GM19043 (cell line): Measurements from ENCODE around the gene FNIP2.
A peak's percentile ranks its signal among the peaks of the same experiment; 100 is the strongest.
"Not testable (repeated sequence)": the region's sequence is repeated elsewhere in the genome, so short reads cannot be mapped to it uniquely, and the experiment has no call there.

Experiments used
- ATAC-seq: cut with Tn5 transposase; IDR thresholded peaks from one replicate; pipeline ENCODE4 v1.9.1; 2021; ENCODE audit warnings: low read depth; ENCODE audit not compliant: unreplicated experiment

The FNIP2 gene

GRCh38 chr4:158811704-158812103 lies 42.9 kb downstream of the FNIP2 start:
- ATAC-seq: peak; percentile 19

- ATAC-seq: no peak
These were observed 43.3 kb downstream of the FNIP2 start for GRCh38 chr4:158812133-158812532.

GRCh38 chr4:158812543-158812942 lies 43.7 kb downstream of the FNIP2 start:
- ATAC-seq: no peak

- no peak for ATAC-seq
These were observed 44.3 kb downstream of the FNIP2 start for GRCh38 chr4:158813113-158813512.

- ATAC-seq: no peak
These were observed 45.4 kb downstream of the FNIP2 start for GRCh38 chr4:158814207-158814606.

GRCh38 chr4:158814636-158815330 lies 46.0 kb downstream of the FNIP2 start:
- ATAC-seq: no peak

- no peak for ATAC-seq
These were observed 48.1 kb downstream of the FNIP2 start for GRCh38 chr4:158816955-158817354.

- peak; percentile 61 for ATAC-seq
These were observed 48.9 kb downstream of the FNIP2 start for GRCh38 chr4:158817562-158818296.

- ATAC-seq: no peak
These were observed 49.8 kb downstream of the FNIP2 start for GRCh38 chr4:158818560-158819140.

GRCh38 chr4:158819942-158820786 lies 51.3 kb downstream of the FNIP2 start:
- ATAC-seq: no peak

- peak; percentile 35 for ATAC-seq
These were observed 52.6 kb downstream of the FNIP2 start for GRCh38 chr4:158821228-158821971.

GRCh38 chr4:158822348-158822747 lies 53.5 kb downstream of the FNIP2 start:
- no peak for ATAC-seq

GRCh38 chr4:158823461-158823873 lies 54.6 kb downstream of the FNIP2 start:
- no peak for ATAC-seq

- peak; percentile 22 for ATAC-seq
These were observed 55.8 kb downstream of the FNIP2 start for GRCh38 chr4:158824425-158825274.

GRCh38 chr4:158825433-158826036 lies 56.7 kb downstream of the FNIP2 start:
- no peak for ATAC-seq

- ATAC-seq: peak; percentile 70
These were observed 57.2 kb downstream of the FNIP2 start for GRCh38 chr4:158826057-158826456.

GRCh38 chr4:158826882-158827281 lies 58.1 kb downstream of the FNIP2 start:
- no peak for ATAC-seq

- no peak for ATAC-seq
These were observed 58.7 kb downstream of the FNIP2 start for GRCh38 chr4:158827543-158827981.

GRCh38 chr4:158828151-158828550 lies 59.3 kb downstream of the FNIP2 start:
- not testable (repeated sequence) for ATAC-seq
